Measurements from ENCODE around the gene TBRG1. TPM values are rescaled to one million over a fixed set of nuclear protein-coding genes. Genes with fewer than 3 reads are reported as not detected.

TBRG1 gene
- total RNA-seq, 4 donors from 2014 or later = 19.8 to 44.0 (median 30.3) TPM

DNA sequence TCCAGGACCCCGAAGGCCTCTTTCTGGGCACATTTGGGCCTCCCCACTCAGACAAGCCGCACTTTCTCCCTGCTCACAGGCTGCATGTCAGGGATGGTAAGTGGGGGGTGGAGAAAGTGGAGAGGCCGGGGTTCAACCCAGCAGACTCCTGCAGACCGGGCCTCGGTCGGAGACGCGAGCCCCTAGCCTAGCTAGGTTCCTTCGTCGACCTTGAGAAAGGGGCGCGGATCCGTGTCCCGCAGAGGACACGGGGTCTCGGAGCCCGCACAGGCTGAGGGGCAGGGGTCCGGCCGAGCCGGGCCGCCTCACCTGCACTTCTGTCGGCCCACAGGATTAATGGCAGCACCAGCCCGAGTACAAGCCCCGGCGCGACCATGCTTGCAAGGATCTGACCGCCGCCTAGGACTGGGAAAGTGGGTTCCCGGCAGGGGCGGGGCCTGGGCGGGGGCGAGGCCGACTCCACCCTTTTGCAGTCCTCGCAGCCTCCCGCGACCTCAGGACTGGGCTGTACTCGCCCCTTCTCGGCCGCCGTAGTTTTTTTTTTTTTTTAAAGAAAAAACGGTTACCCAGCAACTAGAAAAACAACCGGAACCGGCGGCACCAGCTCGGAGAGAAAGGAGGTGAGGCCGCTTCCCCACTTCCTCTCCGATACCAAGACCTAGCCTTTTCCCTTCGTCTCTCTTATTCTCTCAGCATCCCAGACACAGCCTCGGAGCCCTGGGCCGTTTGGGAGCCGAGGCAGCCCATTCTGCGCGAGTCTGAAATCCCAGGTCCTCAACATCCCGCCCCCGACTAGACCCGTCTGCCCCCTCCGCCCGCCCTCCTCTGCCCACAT, 50.9 kb downstream of the TBRG1 start, which contains the start of the genes SIAE and SPA17:
SIAE (minus strand) TSS at position 407 of the 835 bp plus-strand sequence; CDS start at position 376, 31 bp downstream.
SPA17 (plus strand) TSS at position 572 of the 835 bp plus-strand sequence. CDS start 1,361 bp downstream, outside the sequence.
- 0 to 1% methylated on average over 2 to 57 of the region's 58 CpGs for WGBS, 2 donors (ENCODE audit: low coverage in 1 of 2)
- in situ Hi-C loops (cut with MboI; ENCODE audit: low pct_ligation_motif_present in 1 of 4, low pct_unique_long_range_greater_than_20kb in 1 of 4, low sequenced_read_pairs in 3 of 4) = loop anchor here (5.0 to 25.0 kb wide), 4 partner anchors 89 to 164 kb away; partner anchors contain the start of genes ESAM (in 3 of the 4) and VSIG2 (in 1 of the 4)
- TF ChIP-seq, protein P1, sequence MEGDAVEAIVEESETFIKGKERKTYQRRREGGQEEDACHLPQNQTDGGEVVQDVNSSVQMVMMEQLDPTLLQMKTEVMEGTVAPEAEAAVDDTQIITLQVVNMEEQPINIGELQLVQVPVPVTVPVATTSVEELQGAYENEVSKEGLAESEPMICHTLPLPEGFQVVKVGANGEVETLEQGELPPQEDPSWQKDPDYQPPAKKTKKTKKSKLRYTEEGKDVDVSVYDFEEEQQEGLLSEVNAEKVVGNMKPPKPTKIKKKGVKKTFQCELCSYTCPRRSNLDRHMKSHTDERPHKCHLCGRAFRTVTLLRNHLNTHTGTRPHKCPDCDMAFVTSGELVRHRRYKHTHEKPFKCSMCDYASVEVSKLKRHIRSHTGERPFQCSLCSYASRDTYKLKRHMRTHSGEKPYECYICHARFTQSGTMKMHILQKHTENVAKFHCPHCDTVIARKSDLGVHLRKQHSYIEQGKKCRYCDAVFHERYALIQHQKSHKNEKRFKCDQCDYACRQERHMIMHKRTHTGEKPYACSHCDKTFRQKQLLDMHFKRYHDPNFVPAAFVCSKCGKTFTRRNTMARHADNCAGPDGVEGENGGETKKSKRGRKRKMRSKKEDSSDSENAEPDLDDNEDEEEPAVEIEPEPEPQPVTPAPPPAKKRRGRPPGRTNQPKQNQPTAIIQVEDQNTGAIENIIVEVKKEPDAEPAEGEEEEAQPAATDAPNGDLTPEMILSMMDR (IDR thresholded peaks at IDR 0.05) = no peak
- TF ChIP-seq POLR2A (IDR thresholded peaks at IDR 0.05) = peak; percentile 90
- TF ChIP-seq EP300 (IDR thresholded peaks at IDR 0.05; ENCODE audit: low read depth) = peak; percentile 42
- TF ChIP-seq POLR2AphosphoS5 (IDR thresholded peaks at IDR 0.05) = peak; percentile 87 to 95 (median 89)

DNA sequence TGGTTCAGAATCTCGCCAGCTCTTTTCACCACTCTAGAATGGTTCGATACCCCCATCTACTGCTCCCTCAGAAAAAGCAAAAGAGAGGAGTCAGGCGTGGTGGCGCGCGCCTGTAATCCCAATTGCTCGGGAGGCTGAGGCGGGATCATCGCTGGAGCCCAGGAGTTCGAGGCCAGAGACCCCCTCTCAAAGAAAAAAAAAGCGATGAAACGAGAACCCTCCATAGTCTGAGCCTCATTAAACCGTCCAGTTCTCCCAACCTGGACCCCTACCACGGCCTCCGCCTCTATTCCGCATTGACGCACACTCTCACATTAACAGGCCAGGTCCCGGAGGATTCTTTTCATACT, 51.5 kb downstream of the TBRG1 start:
- 27 to 37% methylated on average over 6 to 18 of the region's 18 CpGs for WGBS, 2 donors (ENCODE audit: low coverage in 1 of 2)
- peaks cover 10 to 52% (median 17%) of the 10 kb centered on the region in 4 donors for H3K4me1 ChIP-seq
- in situ Hi-C loops (cut with MboI; ENCODE audit: low pct_ligation_motif_present in 1 of 4, low pct_unique_long_range_greater_than_20kb in 1 of 4, low sequenced_read_pairs in 3 of 4) = loop anchor here (5.0 to 25.0 kb wide), 4 partner anchors 88 to 163 kb away; partner anchors contain the start of genes ESAM (in 3 of the 4) and VSIG2 (in 1 of the 4)
- intact Hi-C loops (cut with DNase I; ENCODE audit: low total_unique reads) = no loop called here
- no peak for TF ChIP-seq POLR2AphosphoS5 (IDR thresholded peaks at IDR 0.05)
- TF ChIP-seq, protein P1 (IDR thresholded peaks at IDR 0.05) = no peak
- H3K27ac ChIP-seq = peak overlapping the region; percentile 90 to 95 (median 92)
- no peaks in the 10 kb centered on the region for H3K9me3 ChIP-seq
- no peaks in the 10 kb centered on the region for H3K36me3 ChIP-seq
- no peak for DNase-seq
- peak overlapping the region; percentile 71 to 95 (median 78) for H3K4me3 ChIP-seq
- H3K27me3 ChIP-seq = no peaks in the 10 kb centered on the region

More for the DNA sequence above, 50.9 kb downstream of the TBRG1 start, which contains the start of the genes SIAE and SPA17:
- H3K27ac ChIP-seq = peak within 1 kb of the TSS; percentile 90 to 95 (median 92)
- H3K4me3 ChIP-seq = peak within 1 kb of the TSS; percentile 72 to 95 (median 78)
- H3K4me1 ChIP-seq = peaks cover 10 to 54% (median 17%) of the 10 kb centered on the region in 4 donors
- no peaks in the 10 kb centered on the region for H3K27me3 ChIP-seq
- DNase-seq = peak; percentile 96
- intact Hi-C loops (cut with DNase I; ENCODE audit: low total_unique reads) = loop anchor here (2.0 kb wide), 1 partner anchor 89 kb away; the partner anchor contains the start of gene ESAM
- no peaks in the 10 kb centered on the region for H3K9me3 ChIP-seq
- H3K36me3 ChIP-seq = no peaks in the 10 kb centered on the region

GRCh38 chr11:124674571-124674970, 51.9 kb downstream of the TBRG1 start:
- in situ Hi-C loops (cut with MboI; ENCODE audit: low pct_ligation_motif_present in 1 of 4, low pct_unique_long_range_greater_than_20kb in 1 of 4, low sequenced_read_pairs in 3 of 4) = loop anchor here (5.0 to 25.0 kb wide), 4 partner anchors 88 to 163 kb away; partner anchors contain the start of genes ESAM (in 3 of the 4) and VSIG2 (in 1 of the 4)
- Histone ChIP-seq H3K27me3 (no peaks in the 10 kb centered on the region), H3K27ac (peak overlapping the region in 3 of 4 donors; percentile 90 to 95 (median 93)), H3K9me3 (no peaks in the 10 kb centered on the region), H3K4me3 (peak overlapping the region in 3 of 4 donors; percentile 73 to 95 (median 83)), H3K36me3 (no peaks in the 10 kb centered on the region), H3K4me1 (peaks cover 10 to 48% (median 16%) of the 10 kb centered on the region in 4 donors)
- DNase-seq = no peak
- 97 to 100% methylated on average over 5 of the region's 5 CpGs for WGBS, 2 donors (ENCODE audit: low coverage in 1 of 2)
- intact Hi-C loops (cut with DNase I; ENCODE audit: low total_unique reads) = no loop called here
- TF ChIP-seq POLR2AphosphoS5 (IDR thresholded peaks at IDR 0.05) (no peak), POLR2A (IDR thresholded peaks at IDR 0.05) (no peak), EP300 (IDR thresholded peaks at IDR 0.05; ENCODE audit: low read depth) (no peak)
- TF ChIP-seq, protein P1 (IDR thresholded peaks at IDR 0.05) = no peak

GRCh38 chr11:124676386-124676785, 53.7 kb downstream of the TBRG1 start:
- DNase-seq = peak; percentile 52
- intact Hi-C loops (cut with DNase I; ENCODE audit: low total_unique reads) = no loop called here
- H3K9me3 ChIP-seq = no peaks in the 10 kb centered on the region
- peak overlapping the region; percentile 59 to 72 (median 61) for H3K27ac ChIP-seq
- 11 to 38% methylated on average over 2 of the region's 2 CpGs for WGBS, 2 donors (ENCODE audit: low coverage in 1 of 2)
- in situ Hi-C loops (cut with MboI; ENCODE audit: low pct_ligation_motif_present in 1 of 4, low pct_unique_long_range_greater_than_20kb in 1 of 4, low sequenced_read_pairs in 3 of 4) = no loop called here
- no peak overlapping the region for H3K4me3 ChIP-seq
- no peaks in the 10 kb centered on the region for H3K36me3 ChIP-seq
- H3K27me3 ChIP-seq = no peaks in the 10 kb centered on the region
- peaks cover 8 to 44% (median 14%) of the 10 kb centered on the region in 4 donors for H3K4me1 ChIP-seq
- TF ChIP-seq POLR2AphosphoS5 (IDR thresholded peaks at IDR 0.05) = peak in 1 of 3 donors; percentile 37
- TF ChIP-seq POLR2A (IDR thresholded peaks at IDR 0.05) = no peak
